Prostate gland (tissue), 2 donors: ENCODE data around the gene SCYL2.

Source experiments
- POLR2A ChIP-seq: fragments of 450-650 bp; IDR thresholded peaks from one replicate; pipeline ENCODE4 v1.6.1; 2016; ENCODE audit warnings: antibody characterized with exemption, mild to moderate bottlenecking
- TF ChIP-seq, protein P1 (sequence below), 4 experiments: fragments of 200-600 bp in 2 of 4; fragments of 450-650 bp in 2 of 4; sonication (generic) in 2 of 4; IDR thresholded peaks; 1 replicate in 3 of 4; 2 replicates in 1 of 4; pipeline ENCODE4 v1.5.1; 2016 to 2019; ENCODE audit warnings: antibody characterized with exemption in 4 of 4, mild to moderate bottlenecking in 2 of 4, moderate library complexity in 2 of 4

DNA sequence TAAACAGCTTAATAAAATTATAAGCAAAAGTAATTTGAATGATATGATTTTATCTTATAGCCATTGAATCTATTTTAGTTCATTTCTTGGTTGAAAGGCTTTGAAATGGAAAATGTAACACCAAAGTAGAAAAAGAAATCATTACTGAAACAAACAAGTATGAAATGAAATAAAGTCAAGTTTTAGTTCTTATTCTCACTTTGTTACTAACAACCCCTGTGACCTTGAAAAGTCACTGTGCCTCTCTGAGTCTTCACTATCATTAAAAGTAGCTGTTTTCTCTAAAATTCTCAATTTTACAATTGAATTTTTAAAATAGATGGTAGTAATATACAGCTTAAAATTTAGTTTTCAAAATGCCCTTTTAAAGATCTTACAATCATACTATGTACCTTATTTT is 57.5 kb downstream of the SCYL2 start:
- TF ChIP-seq POLR2A: no peak
- TF ChIP-seq, protein P1, sequence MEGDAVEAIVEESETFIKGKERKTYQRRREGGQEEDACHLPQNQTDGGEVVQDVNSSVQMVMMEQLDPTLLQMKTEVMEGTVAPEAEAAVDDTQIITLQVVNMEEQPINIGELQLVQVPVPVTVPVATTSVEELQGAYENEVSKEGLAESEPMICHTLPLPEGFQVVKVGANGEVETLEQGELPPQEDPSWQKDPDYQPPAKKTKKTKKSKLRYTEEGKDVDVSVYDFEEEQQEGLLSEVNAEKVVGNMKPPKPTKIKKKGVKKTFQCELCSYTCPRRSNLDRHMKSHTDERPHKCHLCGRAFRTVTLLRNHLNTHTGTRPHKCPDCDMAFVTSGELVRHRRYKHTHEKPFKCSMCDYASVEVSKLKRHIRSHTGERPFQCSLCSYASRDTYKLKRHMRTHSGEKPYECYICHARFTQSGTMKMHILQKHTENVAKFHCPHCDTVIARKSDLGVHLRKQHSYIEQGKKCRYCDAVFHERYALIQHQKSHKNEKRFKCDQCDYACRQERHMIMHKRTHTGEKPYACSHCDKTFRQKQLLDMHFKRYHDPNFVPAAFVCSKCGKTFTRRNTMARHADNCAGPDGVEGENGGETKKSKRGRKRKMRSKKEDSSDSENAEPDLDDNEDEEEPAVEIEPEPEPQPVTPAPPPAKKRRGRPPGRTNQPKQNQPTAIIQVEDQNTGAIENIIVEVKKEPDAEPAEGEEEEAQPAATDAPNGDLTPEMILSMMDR (IDR thresholded peaks at IDR 0.05): no peak
